Activated CD4-positive, alpha-beta memory T cell treated with anti-CD3 and anti-CD28 coated beads for 36 hours (primary cell): ENCODE results near the gene IFNW1. TPM values are rescaled to one million over a fixed set of nuclear protein-coding genes. Genes with fewer than 3 reads are reported as not detected.

Source experiments
- CTCF ChIA-PET: fragments of 350-600 bp; sonication (Branson Sonifier 250); formaldehyde crosslinking; loops from one replicate; lab custom pipeline; 2021; ENCODE audit warnings: antibody characterized with exemption, inconsistent platforms; lab: Charles Lee
- POLR2A ChIA-PET: fragments of 350-600 bp; sonication (Branson Sonifier 250); formaldehyde crosslinking; loops from one replicate; lab custom pipeline; 2021; ENCODE audit warnings: antibody characterized with exemption; lab: Charles Lee
- DNase-seq: peaks from one replicate; pipeline ENCODE4 v3.0.0-alpha.2; 2020
- H3K27ac Mint-ChIP-seq: one replicate; pipeline ENCODE4 v1.8.0; 2021; ENCODE audit warnings: mixed read lengths
- H3K27me3 Mint-ChIP-seq: one replicate; pipeline ENCODE4 v1.8.0; 2021; ENCODE audit warnings: mixed read lengths
- H3K36me3 Mint-ChIP-seq: one replicate; pipeline ENCODE4 v1.8.0; 2021; ENCODE audit warnings: mixed read lengths
- H3K4me1 Mint-ChIP-seq: one replicate; pipeline ENCODE4 v1.8.0; 2021; ENCODE audit warnings: low read depth, mixed read lengths
- H3K4me3 Mint-ChIP-seq: one replicate; pipeline ENCODE4 v1.8.0; 2021; ENCODE audit warnings: mild to moderate bottlenecking, mixed read lengths
- H3K9me3 Mint-ChIP-seq: one replicate; pipeline ENCODE4 v1.8.0; 2021; ENCODE audit warnings: mixed read lengths
- intact Hi-C: fragments of 100-400 bp; cut with micrococcal nuclease; formaldehyde crosslinking; loops from one replicate; pipeline ENCODE4 v1.15.1; 2023
- total RNA-seq, 2 experiments: library from RNA; stranded (reverse); gene quantifications; one replicate each; pipeline ENCODE4 v1.2.3, GENCODE V29; 2021

Gene IFNW1
- total RNA-seq, 2 experiments from 2014 or later = not detected

DNA sequence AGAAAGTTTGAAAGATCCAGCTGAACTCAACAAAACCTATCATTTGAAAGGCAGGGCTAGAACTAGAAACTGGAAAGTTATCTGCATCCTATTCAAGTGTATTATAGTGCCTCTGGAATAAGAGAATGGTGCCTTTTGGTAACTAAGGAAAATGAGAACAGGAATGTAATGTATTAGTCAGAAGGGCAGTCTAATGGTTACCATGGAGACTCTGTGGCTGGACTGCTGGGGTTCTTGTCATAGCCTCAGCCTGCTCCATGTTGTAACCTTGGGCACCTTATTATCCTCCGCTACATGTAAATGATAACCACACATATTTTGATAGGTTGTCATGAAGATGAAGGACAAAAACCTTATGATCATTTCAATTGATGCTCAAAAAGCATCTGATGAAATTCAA is 39.3 kb downstream of the IFNW1 start:
- H3K4me3 Mint-ChIP-seq = no peak overlapping the region
- ChIA-PET POLR2A (no interaction called here), CTCF (interaction anchor here (1.7 kb wide), 1 partner anchor 8 kb away, joined by 10 read pairs; no protein-coding TSS in a partner anchor)
- H3K27ac Mint-ChIP-seq = no peak overlapping the region
- no peaks in the 10 kb centered on the region for H3K27me3 Mint-ChIP-seq
- H3K9me3 Mint-ChIP-seq = no peaks in the 10 kb centered on the region
- H3K4me1 Mint-ChIP-seq = peaks cover 7% of the 10 kb centered on the region
- DNase-seq = no peak
- no peaks in the 10 kb centered on the region for H3K36me3 Mint-ChIP-seq
- intact Hi-C loops = no loop called here

DNA sequence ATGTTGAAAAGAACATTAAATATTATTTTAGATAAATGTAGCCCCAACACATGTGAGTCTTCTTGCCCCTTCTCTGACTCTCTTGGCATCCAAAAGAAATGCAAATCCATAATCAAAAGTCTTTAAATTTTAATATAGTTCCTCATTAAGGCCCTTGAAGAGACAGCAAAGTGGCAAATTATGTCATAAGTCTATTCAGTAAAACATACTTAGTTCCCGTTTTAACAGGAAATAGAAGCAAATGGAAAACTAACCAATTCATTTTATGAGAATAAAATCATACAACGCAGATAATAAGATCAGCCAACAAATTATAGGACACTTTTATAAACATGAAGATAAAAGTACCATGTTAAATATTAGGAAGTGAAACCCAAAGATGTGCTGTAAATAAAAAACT is 43.8 kb downstream of the IFNW1 start:
- POLR2A ChIA-PET = no interaction called here
- Mint-ChIP-seq H3K36me3 (no peaks in the 10 kb centered on the region), H3K27me3 (no peaks in the 10 kb centered on the region), H3K4me3 (no peak overlapping the region), H3K9me3 (no peaks in the 10 kb centered on the region), H3K4me1 (peaks cover 27% of the 10 kb centered on the region), H3K27ac (no peak overlapping the region)
- DNase-seq = no peak
- intact Hi-C loops = loop anchor here (2.0 to 5.0 kb wide), 3 partner anchors 415 to 741 kb away; partner anchors contain the start of gene MLLT3
- CTCF ChIA-PET = interaction anchor here (4.5 kb wide), 1 partner anchor 13 kb away, joined by 23 read pairs; no protein-coding TSS in a partner anchor

DNA sequence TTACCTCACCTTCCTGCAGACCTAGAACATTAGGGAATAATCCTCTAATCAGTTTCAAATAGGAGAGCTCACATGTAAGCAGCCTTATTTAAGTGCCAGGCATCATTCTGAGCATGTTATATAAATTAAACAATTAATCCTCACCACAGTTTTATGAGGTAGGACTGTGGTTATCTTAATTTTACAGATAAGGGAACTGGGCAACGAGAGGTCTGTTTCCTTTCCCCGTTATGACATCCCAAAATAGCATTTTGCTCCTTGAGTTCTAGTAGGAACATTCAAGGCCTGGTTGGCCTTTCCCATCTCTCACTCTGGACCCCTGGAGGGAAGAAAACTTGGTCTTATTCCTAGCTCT is 44.8 kb downstream of the IFNW1 start:
- Mint-ChIP-seq H3K27me3 (no peaks in the 10 kb centered on the region), H3K27ac (peak overlapping the region; percentile 85), H3K4me3 (peak overlapping the region; percentile 73), H3K9me3 (no peaks in the 10 kb centered on the region), H3K36me3 (no peaks in the 10 kb centered on the region), H3K4me1 (peaks cover 29% of the 10 kb centered on the region)
- CTCF ChIA-PET = interaction anchor here (1.1 to 4.5 kb wide), 3 partner anchors 14 to 156 kb away, joined by 3 to 23 read pairs (median 9); partner anchors contain the start of gene IFNB1
- intact Hi-C loops = loop anchor here (1.0 to 5.0 kb wide), 5 partner anchors 15 to 740 kb away; partner anchors contain the start of gene MLLT3
- DNase-seq = no peak
- POLR2A ChIA-PET = interaction anchor here (1.1 to 2.6 kb wide), 3 partner anchors 66 to 888 kb away, joined by 3 to 14 read pairs (median 3); partner anchors contain the start of genes FOCAD and HACD4

DNA sequence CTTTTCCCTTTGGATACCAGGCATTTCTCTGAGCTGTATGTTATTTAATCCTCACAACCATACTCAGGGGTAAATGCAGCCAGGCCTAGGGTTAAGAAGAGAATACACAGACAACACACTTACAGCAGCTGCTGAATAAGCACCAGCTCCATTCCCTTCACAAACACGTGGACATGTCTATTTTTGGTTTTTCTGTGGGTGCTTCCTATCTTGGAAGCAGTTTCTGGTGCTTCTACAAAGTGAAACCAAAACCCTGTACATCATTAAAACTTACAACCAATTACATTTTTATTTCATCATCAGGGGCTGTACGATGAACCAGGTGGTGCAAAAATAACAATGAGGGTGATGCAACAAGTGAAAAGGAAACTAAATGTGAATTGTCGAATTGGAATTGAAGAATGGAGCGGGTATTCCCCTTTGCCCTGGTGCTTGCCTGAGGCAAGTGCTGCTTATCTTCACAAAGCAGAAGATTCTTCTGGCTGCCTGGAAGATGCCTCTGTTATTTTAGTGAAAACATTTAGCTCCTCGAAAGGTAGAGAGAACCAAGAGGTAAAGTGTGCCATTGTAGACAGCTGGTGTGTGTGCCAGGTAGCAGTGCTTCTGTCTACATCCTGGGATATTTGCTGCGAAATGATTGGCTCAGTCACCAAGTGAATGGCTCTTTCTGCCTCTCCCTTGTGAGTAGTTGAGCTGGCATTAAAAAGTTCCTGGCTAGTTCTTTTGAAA is 45.3 kb downstream of the IFNW1 start:
- ChIA-PET POLR2A (interaction anchor here (0.6 to 2.6 kb wide), 4 partner anchors 65 to 887 kb away, joined by 3 to 14 read pairs (median 4); partner anchors contain the start of genes FOCAD, HACD4 and MLLT3), CTCF (interaction anchor here (0.6 to 4.5 kb wide), 7 partner anchors 9 to 155 kb away, joined by 3 to 23 read pairs (median 4); partner anchors contain the start of gene IFNB1)
- DNase-seq = peak; percentile 49
- intact Hi-C loops = loop anchor here (1.0 to 5.0 kb wide), 5 partner anchors 14 to 739 kb away; partner anchors contain the start of gene MLLT3
- no peaks in the 10 kb centered on the region for H3K9me3 Mint-ChIP-seq
- H3K36me3 Mint-ChIP-seq = no peaks in the 10 kb centered on the region
- peak overlapping the region; percentile 85 for H3K27ac Mint-ChIP-seq
- no peaks in the 10 kb centered on the region for H3K27me3 Mint-ChIP-seq
- peaks cover 34% of the 10 kb centered on the region for H3K4me1 Mint-ChIP-seq
- peak overlapping the region; percentile 73 for H3K4me3 Mint-ChIP-seq

DNA sequence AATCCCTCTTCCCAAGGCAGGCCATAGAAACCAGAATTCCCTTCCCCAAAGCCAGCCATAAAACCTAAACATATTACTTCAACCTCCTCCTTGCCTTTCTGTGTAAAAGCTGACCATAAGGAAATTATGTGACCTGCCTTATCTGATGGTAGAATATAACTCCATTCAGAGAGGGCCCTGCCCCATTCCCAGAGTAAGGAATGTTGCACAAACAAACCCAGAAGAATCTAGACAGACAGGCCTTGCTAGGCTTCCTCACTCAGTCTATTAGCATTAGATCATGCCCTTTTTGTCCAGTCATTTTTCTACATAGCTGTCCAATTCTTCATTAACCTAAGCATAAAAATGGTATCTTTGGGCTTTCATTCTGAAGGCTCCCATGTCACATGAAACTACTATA is 46.1 kb downstream of the IFNW1 start:
- peaks cover 30% of the 10 kb centered on the region for H3K4me1 Mint-ChIP-seq
- H3K9me3 Mint-ChIP-seq = no peaks in the 10 kb centered on the region
- no peak for DNase-seq
- no peaks in the 10 kb centered on the region for H3K36me3 Mint-ChIP-seq
- peak overlapping the region; percentile 85 for H3K27ac Mint-ChIP-seq
- H3K4me3 Mint-ChIP-seq = peak overlapping the region; percentile 73
- H3K27me3 Mint-ChIP-seq = no peaks in the 10 kb centered on the region
- ChIA-PET CTCF (interaction anchor here (0.6 to 4.5 kb wide), 7 partner anchors 9 to 473 kb away, joined by 3 to 23 read pairs (median 4); partner anchors contain the start of genes IFNB1 and MLLT3), POLR2A (interaction anchor here (0.6 to 2.6 kb wide), 3 partner anchors 64 to 473 kb away, joined by 3 to 14 read pairs (median 4); partner anchors contain the start of genes FOCAD, HACD4 and MLLT3)
- intact Hi-C loops = loop anchor here (5.0 kb wide), 2 partner anchors 473 to 738 kb away; partner anchors contain the start of gene MLLT3

Other genes starting within 250 kb of the IFNW1 start
- gene HACD4, start 110.2 kb downstream of the IFNW1 start, total RNA-seq = 1 to 10 TPM; 1.9 to 2.4 TPM
- gene IFNB1, start 63.9 kb downstream of the IFNW1 start, total RNA-seq = 1 to 10 TPM in 1 of 2 experiments, under 1 TPM in 1; 0.26 to 1.7 TPM
- gene IFNA21, start 24.8 kb upstream of the IFNW1 start, total RNA-seq = not detected
- not detected for gene IFNA4, start 45.8 kb upstream of the IFNW1 start, total RNA-seq
- not detected for gene IFNA7, start 60.4 kb upstream of the IFNW1 start, total RNA-seq
- not detected for gene IFNA10, start 65.3 kb upstream of the IFNW1 start, total RNA-seq
- gene IFNA16, start 75.5 kb upstream of the IFNW1 start, total RNA-seq = not detected
- gene IFNA17, start 86.4 kb upstream of the IFNW1 start, total RNA-seq = not detected
- gene IFNA14, start 98.2 kb upstream of the IFNW1 start, total RNA-seq = not detected
- gene IFNA5, start 163.5 kb upstream of the IFNW1 start, total RNA-seq = not detected
- 10 to 100 TPM; 15.9 to 16.0 TPM for gene KLHL9, start 193.6 kb upstream of the IFNW1 start, total RNA-seq
- not detected for gene IFNA6, start 209.1 kb upstream of the IFNW1 start, total RNA-seq
- gene IFNA13, start 226.2 kb upstream of the IFNW1 start, total RNA-seq = not detected
- gene IFNA2, start 243.6 kb upstream of the IFNW1 start, total RNA-seq = not detected